Gastroesophageal sphincter (tissue), 4 donors: ENCODE measurements around the gene DNAJA3. TPM values are rescaled to one million over a fixed set of nuclear protein-coding genes. Genes with fewer than 3 reads are reported as not detected.

Experiments
- ATAC-seq: fragments of 150-250 bp; one replicate; pipeline ENCODE4 v1.9.1; 2016; ENCODE audit warnings: mild to moderate bottlenecking, moderate library complexity
- H3K27ac ChIP-seq, 4 donors: fragments of 200-600 bp; sonication (generic) in 3 of 4; 1 replicate in 3 of 4; 2 replicates in 1 of 4; pipeline ENCODE4 v1.5.1; 2016 to 2019
- H3K27me3 ChIP-seq: fragments of 200-600 bp; sonication (generic); one replicate; pipeline ENCODE4 v1.5.1; 2019
- H3K36me3 ChIP-seq, 2 donors: fragments of 200-600 bp; sonication (generic); one replicate each; pipeline ENCODE4 v1.5.1; 2019; ENCODE audit warnings: control low read depth in 1 of 2
- H3K4me1 ChIP-seq, 3 donors: fragments of 200-600 bp; sonication (generic); 1 replicate in 2 of 3; 2 replicates in 1 of 3; pipeline ENCODE4 v1.5.1; 2016 to 2019; ENCODE audit warnings: control low read depth in 2 of 3
- H3K4me3 ChIP-seq, 2 donors: fragments of 200-600 bp; sonication (generic); one replicate each; pipeline ENCODE4 v1.5.1; 2019; ENCODE audit warnings: mild to moderate bottlenecking in 1 of 2, moderate library complexity in 1 of 2
- H3K9me3 ChIP-seq, 3 donors: fragments of 200-600 bp; sonication (generic); one replicate each; pipeline ENCODE4 v1.5.1; 2017 to 2019; ENCODE audit warnings: control low read depth in 2 of 3
- CTCF ChIP-seq, 4 experiments: fragments of 200-600 bp in 2 of 4; fragments of 450-650 bp in 2 of 4; sonication (generic) in 1 of 4; IDR thresholded peaks; one replicate each; pipeline ENCODE4 v1.5.1; 2017 to 2019; ENCODE audit warnings: antibody characterized with exemption in 4 of 4, mild to moderate bottlenecking in 2 of 4, moderate library complexity in 2 of 4
- EP300 ChIP-seq: sonication (generic); formaldehyde crosslinking; IDR thresholded peaks from one replicate; pipeline ENCODE4 v1.6.1; 2017; ENCODE audit warnings: antibody characterized with exemption, mild to moderate bottlenecking
- POLR2A ChIP-seq, 2 donors: fragments of 450-650 bp; IDR thresholded peaks; one replicate each; pipeline ENCODE4 v1.6.1; 2017; ENCODE audit warnings: antibody characterized with exemption in 2 of 2, mild to moderate bottlenecking in 2 of 2, moderate library complexity in 1 of 2
- POLR2AphosphoS5 ChIP-seq: sonication (generic); formaldehyde crosslinking; IDR thresholded peaks from one replicate; pipeline ENCODE4 v1.6.1; 2017; ENCODE audit warnings: antibody characterized with exemption
- WGBS, 2 donors: methylation state at CpG; one replicate each; pipeline ENCODE4 v1.1.5; 2018; ENCODE audit warnings: low coverage in 1 of 2; 5-methylcytosine and 5-hydroxymethylcytosine counted together
- small RNA-seq, 4 donors: library from RNA; depleted of rRNA; stranded (forward); fragments of <200 nt; gene quantifications; one replicate each; pipeline ENCODE3, GENCODE V24; 2016
- total RNA-seq, 4 donors: library from RNA; depleted of rRNA; stranded (reverse); fragments of >200 nt; gene quantifications; one replicate each; pipeline ENCODE4 v1.1.0, GENCODE V29; 2016

DNAJA3 gene
- total RNA-seq, 4 donors from 2014 or later, result 39.6 to 55.6 (median 43.9) TPM

- Histone ChIP-seq H3K27me3 (no peaks in the 10 kb centered on the region), H3K27ac (no peak overlapping the region), H3K9me3 (no peaks in the 10 kb centered on the region), H3K36me3 (peaks cover 0 to 14% of the 10 kb centered on the region in 2 donors), H3K4me3 (no peak overlapping the region), H3K4me1 (peaks cover 0 to 34% (median 11%) of the 10 kb centered on the region in 3 donors)
- WGBS, 2 donors, result 93 to 96% methylated on average over 4 of the region's 4 CpGs
- no peak for ATAC-seq
- no peak for TF ChIP-seq EP300
These were observed 73.5 kb downstream of the DNAJA3 start for GRCh38 chr16:4499196-4499555.

GRCh38 chr16:4500272-4500671, 74.6 kb downstream of the DNAJA3 start:
- 19 to 30% methylated on average over 3 of the region's 3 CpGs for WGBS, 2 donors
- no peaks in the 10 kb centered on the region for H3K27me3 ChIP-seq
- H3K27ac ChIP-seq, result peak overlapping the region; percentile 24 to 72 (median 70)
- ATAC-seq, result peak; percentile 88
- peaks cover 0 to 34% (median 11%) of the 10 kb centered on the region in 3 donors for H3K4me1 ChIP-seq
- H3K9me3 ChIP-seq, result no peaks in the 10 kb centered on the region
- no peak for TF ChIP-seq POLR2A (IDR thresholded peaks at IDR 0.05)
- TF ChIP-seq POLR2AphosphoS5, result peak; percentile 83
- no peak for TF ChIP-seq CTCF (IDR thresholded peaks at IDR 0.05)
- no peak for TF ChIP-seq EP300
- peaks cover 0 to 14% of the 10 kb centered on the region in 2 donors for H3K36me3 ChIP-seq
- H3K4me3 ChIP-seq, result peak overlapping the region in 1 of 2 donors; percentile 5

- H3K9me3 ChIP-seq, result no peaks in the 10 kb centered on the region
- H3K27me3 ChIP-seq, result no peaks in the 10 kb centered on the region
- peaks cover 0 to 18% of the 10 kb centered on the region in 2 donors for H3K36me3 ChIP-seq
- TF ChIP-seq POLR2AphosphoS5, result peak; percentile 11
- no peak for TF ChIP-seq POLR2A (IDR thresholded peaks at IDR 0.05)
- no peak for TF ChIP-seq EP300
- H3K4me3 ChIP-seq, result peak overlapping the region in 1 of 2 donors; percentile 5
- WGBS, 2 donors, result 16 to 18% methylated on average over 5 of the region's 5 CpGs
- ATAC-seq, result no peak
- H3K27ac ChIP-seq, result peak overlapping the region in 3 of 4 donors; percentile 69 to 72 (median 72)
- peaks cover 0 to 38% (median 11%) of the 10 kb centered on the region in 3 donors for H3K4me1 ChIP-seq
These were observed 75.4 kb downstream of the DNAJA3 start for GRCh38 chr16:4501071-4501478.

GRCh38 chr16:4505356-4506147, 79.9 kb downstream of the DNAJA3 start:
- Histone ChIP-seq H3K4me1 (peaks cover 0 to 35% (median 7%) of the 10 kb centered on the region in 3 donors), H3K27me3 (no peaks in the 10 kb centered on the region), H3K4me3 (no peak overlapping the region), H3K9me3 (no peaks in the 10 kb centered on the region), H3K27ac (no peak overlapping the region), H3K36me3 (peaks cover 0 to 46% of the 10 kb centered on the region in 2 donors)
- no peak for ATAC-seq
- WGBS, 2 donors, result 70 to 87% methylated on average over 4 to 9 of the region's 13 CpGs
- TF ChIP-seq POLR2A (IDR thresholded peaks at IDR 0.05) (no peak), CTCF (IDR thresholded peaks at IDR 0.05) (no peak), EP300 (no peak), POLR2AphosphoS5 (no peak)

Small RNA genes lying within 50 kb of the gene (small RNA-seq; reads per million reads assigned to genes)
- 0 reads per million in 4 donors for gene AC012676.2

Other genes starting within 250 kb of the DNAJA3 start
- gene SRL, start 183.8 kb upstream of the DNAJA3 start, total RNA-seq, result 1 to 10 TPM; 1.2 to 3.4 (median 2.4) TPM
- gene TFAP4, start 152.8 kb upstream of the DNAJA3 start, total RNA-seq, result 1 to 10 TPM; 3.3 to 5.9 (median 4.7) TPM
- 10 to 100 TPM in 1 of 4 donors, 1 to 10 TPM in 3; 5.7 to 26.9 (median 7.9) TPM for gene GLIS2, start 109.8 kb upstream of the DNAJA3 start, total RNA-seq
- gene PAM16, start 74.5 kb upstream of the DNAJA3 start, total RNA-seq, result 10 to 100 TPM; 26.0 to 37.3 (median 34.7) TPM
- gene VASN, start 54.0 kb upstream of the DNAJA3 start, total RNA-seq, result 10 to 100 TPM in 3 of 4 donors, 1 to 10 TPM in 1; 6.8 to 35.8 (median 19.9) TPM
- 10 to 100 TPM; 11.0 to 38.9 (median 17.8) TPM for gene CORO7, start 9.3 kb upstream of the DNAJA3 start, total RNA-seq
- 10 to 100 TPM; 32.9 to 49.7 (median 39.3) TPM for gene NMRAL1, start 48.8 kb downstream of the DNAJA3 start, total RNA-seq
- gene HMOX2, start 50.5 kb downstream of the DNAJA3 start, total RNA-seq, result 10 to 100 TPM; 26.3 to 66.3 (median 36.2) TPM
- 10 to 100 TPM; 13.2 to 31.5 (median 18.7) TPM for gene CDIP1, start 112.9 kb downstream of the DNAJA3 start, total RNA-seq
- gene C16orf96, start 130.5 kb downstream of the DNAJA3 start, total RNA-seq, result under 1 TPM in 1 of 4 donors, not detected in 3; 0.40 TPM
- gene UBALD1, start 189.0 kb downstream of the DNAJA3 start, total RNA-seq, result 10 to 100 TPM in 3 of 4 donors, 1 to 10 TPM in 1; 5.9 to 24.0 (median 14.3) TPM
- 10 to 100 TPM; 29.2 to 67.0 (median 40.5) TPM for gene MGRN1, start 199.0 kb downstream of the DNAJA3 start, total RNA-seq